GM19099 (cell line): Measurements from ENCODE around the gene LDLRAD4.

Experiments used
- POLR2A ChIP-seq: IDR thresholded peaks from 3 replicates; pipeline ENCODE4 v1.6.1; 2011; ENCODE audit warnings: low read depth; ENCODE audit not compliant: insufficient read length; ENCODE audit errors: extremely low read depth

LDLRAD4 gene

DNA sequence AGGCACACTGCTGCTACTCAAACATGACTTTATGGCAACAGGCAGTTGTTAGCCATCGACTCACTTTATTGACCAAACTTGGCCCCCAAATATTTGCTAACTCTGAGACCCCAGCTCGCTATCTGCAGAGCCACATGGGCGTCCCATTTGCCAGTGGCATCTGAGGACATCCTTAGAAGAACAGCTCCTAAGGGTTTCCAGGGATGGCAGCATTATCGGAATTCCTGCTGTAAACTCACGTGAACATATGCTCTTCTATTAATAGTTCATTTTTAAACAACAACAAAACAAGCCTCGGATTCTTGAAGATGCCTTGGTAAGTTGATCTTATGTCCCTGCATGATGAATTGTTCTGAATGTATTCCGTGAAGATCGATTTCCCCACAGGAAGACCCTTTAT, 181.0 kb downstream of the LDLRAD4 start:
- TF ChIP-seq POLR2A, result no peak

DNA sequence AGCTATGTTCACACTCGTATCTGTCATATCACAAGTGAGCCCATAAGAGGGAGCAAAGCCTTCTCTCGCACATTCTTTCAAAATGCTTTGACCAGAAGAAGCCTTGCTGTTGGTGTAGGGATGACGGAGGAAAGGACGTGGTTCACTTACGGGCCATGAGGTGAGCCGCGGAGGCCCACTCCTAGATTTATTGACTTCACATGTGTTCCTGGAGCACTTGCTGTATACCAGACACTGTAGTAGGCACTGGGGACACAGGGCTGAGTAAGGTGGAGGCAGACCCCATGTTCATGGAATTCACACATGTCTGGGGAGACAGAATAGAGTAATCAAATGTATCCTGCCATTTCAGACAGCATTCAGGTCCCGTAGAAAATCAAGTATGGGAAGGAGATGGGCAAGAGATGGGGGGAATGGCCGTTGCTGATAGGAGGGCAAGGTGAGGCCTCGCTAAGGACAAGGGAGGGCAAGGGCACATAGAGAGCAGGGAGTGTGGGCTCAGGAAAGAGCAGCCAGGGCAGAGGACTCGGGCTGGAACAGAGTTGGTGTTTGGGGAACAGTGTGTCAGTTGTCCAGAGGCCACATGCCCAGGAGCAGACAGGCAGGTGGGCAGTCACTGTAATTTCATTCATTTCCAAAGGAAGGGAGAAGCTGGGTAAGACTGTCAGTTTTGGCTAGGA, 182.2 kb downstream of the LDLRAD4 start:
- no peak for TF ChIP-seq POLR2A

DNA sequence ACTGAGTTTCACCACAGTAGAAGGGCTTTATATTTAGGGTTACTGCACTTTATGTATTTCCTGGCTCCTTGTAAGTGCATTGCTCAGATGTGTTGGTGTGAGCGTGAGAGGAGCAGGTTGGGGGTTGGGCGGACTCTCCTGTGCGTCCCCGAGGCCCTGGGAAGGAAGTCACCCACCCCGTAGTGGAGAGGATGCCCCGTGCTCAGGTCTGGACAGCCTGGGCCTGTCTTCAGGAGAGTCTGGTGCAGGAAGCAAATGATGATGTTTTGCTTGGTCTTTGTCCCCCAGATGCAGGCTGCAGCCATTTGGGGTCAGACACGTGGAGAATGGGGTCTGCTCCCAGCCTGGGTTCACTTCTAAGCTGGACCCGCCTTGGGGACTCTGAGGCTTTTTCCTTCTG, 182.8 kb downstream of the LDLRAD4 start:
- no peak for TF ChIP-seq POLR2A

DNA sequence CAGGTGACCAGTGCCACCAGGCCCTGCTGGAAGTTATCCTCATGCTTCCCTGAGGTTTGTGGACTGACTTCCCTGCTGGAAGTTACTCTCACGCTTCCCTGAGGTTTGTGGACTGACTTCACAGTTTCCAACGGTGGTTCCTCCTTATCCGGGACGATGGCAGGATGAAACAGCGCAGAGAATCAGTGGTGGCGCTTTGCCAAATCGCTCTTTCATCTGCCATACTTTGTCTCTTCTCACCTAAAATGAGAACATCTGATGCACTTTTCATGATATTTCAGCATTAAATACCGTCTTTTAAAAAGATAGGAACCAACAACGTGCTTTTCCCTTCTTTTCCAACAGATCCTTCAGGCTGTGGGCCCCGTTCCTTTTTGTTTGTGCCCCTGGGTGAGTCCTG, 183.3 kb downstream of the LDLRAD4 start:
- TF ChIP-seq POLR2A, result no peak

DNA sequence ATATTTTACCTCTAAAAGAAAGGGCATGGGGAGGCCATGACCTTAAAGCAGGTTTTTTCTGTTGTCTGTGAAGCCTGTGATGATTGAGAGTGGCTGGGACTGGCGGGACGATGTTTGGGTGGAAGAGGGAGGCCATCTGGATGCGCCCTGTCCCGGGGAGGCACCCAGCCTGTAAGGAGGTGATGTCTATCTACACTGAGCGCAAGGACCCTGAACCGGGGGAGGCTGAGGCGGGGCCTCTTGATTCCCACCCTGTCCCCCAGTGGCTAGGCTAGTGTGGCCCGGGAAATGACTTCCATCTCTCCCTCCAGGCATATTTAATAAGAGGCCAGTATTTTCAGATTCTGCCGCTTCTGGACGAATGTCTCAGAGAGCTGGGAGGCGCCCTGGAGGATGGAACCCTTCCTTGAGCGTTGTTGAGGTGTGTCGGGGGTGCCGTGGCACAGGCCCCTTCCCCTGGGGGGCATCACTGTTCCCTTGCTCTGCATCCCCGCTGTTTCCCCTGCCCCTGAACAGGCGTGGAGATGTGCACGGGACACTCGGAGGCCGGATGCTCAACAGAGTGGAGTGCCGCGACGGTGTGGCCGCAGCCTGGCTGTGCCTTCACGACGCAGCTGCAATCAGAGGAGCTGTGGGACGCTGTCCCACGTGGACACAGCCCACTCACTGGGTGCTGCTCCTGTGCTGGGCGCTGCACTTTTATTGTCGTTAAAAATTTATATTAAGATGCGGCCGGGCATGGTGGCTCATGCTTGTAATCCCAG, 185.4 kb downstream of the LDLRAD4 start:
- TF ChIP-seq POLR2A, result no peak

DNA sequence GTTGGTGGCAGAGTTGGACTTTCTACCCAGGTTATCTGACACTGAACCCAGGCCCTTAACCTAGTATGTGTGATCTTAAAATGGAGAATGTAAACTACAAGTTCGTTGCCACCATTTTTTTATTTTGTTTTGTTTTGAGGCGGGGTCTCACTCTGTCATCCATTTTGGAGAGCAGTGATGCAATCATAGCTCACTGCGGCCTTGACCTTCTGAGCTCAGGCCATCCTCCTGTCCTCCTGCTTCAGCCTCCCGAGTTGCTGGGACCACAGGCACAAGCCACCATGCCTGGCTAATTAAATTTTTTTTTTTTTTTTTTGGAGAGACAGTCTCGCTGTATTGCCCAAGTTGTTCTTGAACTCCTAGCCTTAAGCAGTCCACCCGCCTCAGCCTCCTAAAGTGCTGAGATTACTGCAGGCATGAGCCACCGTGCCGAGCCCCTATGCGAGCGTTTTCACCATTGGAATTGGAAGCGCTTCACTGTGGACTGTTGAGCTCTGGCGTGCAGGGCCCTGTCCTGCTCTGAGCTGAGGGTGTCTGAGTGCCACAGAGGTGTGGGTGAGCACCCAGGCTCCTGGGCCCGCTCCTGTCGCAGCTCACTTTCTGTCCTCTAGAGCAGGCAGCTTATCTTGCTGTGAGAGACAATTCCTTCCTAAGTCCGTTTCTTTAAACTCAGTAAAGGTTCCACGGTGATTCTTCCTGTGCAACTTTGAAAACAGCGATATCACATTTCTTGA, 186.9 kb downstream of the LDLRAD4 start:
- TF ChIP-seq POLR2A, result no peak

DNA sequence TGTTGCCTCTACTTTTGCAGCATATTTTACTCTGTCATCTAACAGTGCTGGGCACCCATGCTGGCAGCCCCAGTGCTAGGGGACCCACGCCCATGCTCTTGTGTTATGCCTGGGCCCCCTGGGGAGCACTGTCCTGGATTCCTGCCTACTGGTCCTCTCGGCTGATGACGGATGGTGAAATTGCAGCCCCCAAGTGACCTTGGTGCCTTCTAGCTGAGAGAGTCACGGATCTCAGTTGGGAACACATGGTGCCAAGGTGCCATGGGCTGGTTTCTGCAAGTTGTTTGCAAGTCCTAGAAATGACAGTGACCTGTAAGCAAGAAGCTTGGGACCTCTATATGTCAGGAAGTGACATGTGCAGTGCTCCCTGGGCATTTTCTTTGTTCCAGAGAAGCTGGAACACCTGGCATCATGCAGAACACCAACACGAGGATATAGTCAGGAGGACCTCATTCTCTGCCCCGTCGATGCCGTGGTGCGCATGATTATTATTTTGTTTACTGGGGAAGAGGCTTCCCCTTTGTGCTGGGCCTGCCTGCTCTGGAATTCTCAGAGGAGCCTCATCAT, 187.6 kb downstream of the LDLRAD4 start:
- no peak for TF ChIP-seq POLR2A

DNA sequence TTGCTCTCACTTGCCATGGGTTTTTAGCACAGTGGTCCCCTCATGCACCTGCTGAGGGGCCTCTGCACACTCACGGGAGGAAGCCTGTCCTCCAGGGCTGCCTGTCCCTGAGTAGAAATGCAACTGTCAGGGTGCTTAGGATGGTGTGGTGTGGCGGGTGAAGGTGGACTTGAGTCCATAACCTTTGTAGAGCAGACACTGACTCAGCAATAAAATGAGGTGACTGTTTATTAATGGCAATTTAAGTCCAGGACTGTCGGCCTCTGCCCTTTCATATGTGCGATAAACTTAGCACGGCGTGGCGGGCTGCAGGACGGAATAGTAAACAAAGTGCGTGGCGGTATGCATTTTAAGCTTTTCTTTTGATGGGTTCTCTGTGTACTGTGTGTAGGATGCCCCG, 188.2 kb downstream of the LDLRAD4 start:
- no peak for TF ChIP-seq POLR2A

DNA sequence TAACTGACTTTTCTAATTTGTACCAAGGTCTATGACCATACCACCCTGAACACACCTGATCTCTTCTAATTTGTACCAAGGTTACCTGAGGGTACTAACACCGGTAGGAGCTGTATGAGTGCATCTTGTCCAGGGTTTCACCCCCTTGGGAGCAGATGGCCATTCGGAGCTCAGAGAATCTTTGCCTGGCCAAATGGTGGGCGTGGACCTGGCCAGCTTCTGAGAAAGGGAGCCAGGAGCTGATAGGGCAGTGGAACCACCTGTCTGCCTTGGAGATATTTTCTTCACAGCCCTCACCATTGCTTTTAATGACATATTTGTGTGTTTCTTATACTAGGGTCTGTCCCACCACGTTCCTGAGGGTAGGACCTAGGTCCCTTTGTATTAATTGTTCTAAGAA, 188.9 kb downstream of the LDLRAD4 start:
- no peak for TF ChIP-seq POLR2A

DNA sequence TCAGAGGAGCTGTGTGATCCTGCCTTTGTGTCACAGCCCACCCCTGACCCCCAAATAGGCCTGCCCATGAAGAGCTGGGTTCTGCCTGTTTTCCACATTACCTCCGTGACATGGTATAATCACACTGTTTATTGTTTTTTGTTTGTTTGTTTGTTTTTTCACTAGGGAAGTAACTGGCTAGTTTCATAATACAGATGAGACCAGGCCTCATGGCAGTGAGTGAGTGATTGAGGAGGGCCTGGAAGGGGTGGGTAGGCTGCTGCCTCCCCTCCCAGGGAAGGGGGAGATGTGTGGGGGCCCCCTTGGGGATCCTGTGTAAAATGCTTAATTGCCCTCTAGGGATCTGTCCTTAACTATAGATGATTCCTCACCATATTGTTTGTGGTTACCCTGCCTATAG, 190.5 kb downstream of the LDLRAD4 start:
- no peak for TF ChIP-seq POLR2A

DNA sequence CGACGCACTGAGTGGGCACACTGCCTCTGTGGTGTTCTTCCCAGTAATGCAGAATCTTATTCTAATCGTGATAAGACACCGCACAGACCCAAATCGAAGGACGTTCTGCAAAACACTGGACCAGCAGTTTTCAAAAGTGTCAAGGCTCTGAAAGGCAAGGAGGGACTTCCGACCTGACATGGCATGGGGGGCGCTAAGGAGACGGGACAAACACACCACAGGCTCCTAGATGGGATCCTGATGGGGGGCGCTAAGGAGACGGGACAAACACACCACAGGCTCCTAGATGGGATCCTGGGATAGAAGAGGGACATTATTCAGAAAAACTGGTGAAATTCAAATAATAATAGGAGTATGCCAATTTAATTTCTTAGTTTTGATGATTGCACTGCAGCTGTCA, 191.4 kb downstream of the LDLRAD4 start:
- no peak for TF ChIP-seq POLR2A

DNA sequence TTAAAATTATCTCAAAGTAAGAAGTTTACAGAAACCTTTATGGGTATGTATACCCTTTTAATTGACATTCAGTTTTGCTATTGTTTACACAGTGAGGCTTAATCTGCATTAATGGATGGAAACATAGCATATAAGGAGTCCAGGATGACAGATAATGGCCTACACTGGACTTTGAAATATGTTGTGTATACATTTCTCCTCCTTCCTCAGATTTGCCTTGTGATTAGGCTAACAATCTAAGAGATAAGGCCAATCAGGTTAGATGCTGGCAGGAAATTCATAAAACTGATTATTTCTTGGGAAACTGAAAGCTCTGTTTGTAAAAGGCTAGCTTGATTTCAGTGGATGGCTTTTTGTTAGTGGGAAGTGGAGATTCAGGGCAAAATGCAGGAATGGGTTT, 191.9 kb downstream of the LDLRAD4 start:
- TF ChIP-seq POLR2A, result no peak

DNA sequence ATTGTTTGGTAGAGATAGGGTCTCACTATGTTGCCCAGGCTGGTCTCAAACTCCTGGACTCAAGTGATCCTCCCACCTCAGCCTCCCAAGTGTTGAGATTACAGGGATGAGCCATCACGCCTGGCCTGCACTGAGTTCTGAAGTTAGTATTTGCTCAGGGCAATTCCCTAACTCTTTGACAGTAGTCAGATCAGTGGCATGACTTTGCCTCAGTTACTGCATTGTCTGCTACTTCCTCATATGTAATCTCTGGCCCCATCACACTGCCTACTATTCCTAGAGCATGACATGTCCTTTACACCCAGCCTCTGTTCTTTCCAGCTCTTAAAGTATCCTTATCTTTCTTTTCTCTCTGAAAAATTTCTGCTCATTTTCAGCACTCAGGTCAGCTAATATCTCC, 193.5 kb downstream of the LDLRAD4 start:
- no peak for TF ChIP-seq POLR2A

DNA sequence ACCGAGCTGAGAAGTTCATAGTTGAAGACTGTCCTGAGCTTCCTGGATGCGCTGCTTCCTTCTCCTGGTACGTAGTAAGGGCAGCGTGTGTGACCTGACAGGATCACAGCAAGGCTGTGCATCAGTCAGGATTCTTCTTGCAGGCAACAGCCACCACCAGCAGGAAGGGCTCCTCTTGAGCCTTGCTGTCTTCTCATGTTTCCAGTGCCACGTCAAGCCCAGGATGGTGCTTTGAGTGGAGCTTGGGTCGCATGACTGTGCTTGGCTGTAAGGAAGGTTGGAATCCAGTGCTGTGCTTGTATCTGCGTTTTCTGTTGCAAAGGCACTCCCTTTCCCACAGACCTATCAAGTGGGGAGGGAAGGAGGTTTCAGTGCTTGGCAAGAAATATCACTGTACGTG, 194.3 kb downstream of the LDLRAD4 start:
- no peak for TF ChIP-seq POLR2A

DNA sequence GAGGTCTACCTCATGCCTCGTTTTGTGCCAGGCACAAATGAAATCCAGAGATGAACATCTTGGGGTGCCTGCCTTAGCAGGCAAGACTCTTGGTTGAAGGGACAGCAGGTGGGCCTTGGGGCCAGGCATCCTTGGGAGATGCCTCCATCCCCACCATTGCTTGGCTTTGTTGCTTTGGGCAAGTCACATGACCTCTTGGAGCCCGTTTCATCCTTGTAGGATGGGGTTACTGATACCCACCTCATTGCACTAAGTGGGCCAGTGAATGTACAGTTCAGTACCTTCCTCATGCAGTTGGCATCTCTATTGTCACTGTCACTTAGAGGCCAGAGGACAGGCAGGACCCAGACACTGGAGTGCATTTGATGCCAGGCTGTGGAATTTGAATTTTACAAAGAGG, 195.5 kb downstream of the LDLRAD4 start:
- TF ChIP-seq POLR2A, result no peak

DNA sequence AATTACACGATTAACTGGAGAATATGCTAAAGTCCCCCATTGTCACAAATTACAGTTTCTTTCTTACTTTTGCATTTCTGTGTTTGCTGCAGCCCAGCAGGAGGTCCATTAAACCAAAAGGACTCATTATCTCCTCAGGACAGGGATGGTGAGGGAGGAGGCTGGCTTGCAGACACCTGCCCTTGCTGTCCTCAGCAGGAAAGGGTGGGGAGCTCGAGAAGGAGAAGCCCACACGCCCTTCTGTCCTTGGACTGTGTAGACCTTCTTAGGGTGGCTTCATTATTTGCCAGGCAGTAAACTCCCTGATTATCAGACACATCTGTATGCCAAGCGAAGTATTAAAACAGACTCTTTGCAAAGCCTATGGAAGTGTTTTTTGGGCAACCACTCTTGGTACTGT, 196.0 kb downstream of the LDLRAD4 start:
- TF ChIP-seq POLR2A, result no peak

DNA sequence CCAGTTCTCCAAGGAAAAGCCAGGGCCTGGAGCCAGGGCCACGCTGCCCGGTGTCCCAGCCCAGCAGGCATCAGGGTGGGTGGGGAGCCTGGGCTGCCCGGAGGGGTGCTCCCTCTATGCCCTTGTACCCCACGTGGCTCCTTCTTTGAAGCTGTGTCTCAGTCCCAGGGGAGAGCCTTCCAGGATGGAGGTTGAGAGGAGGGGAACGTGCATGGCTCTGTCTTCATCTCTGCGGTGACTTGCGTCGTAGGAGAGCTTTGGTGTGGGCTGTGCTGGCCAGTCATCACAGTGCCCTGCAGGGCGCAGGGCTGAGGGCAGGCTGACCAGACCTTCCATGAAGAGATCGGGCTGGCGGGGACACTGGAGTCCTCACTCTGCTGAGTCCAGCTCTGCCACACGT, 197.2 kb downstream of the LDLRAD4 start:
- no peak for TF ChIP-seq POLR2A

DNA sequence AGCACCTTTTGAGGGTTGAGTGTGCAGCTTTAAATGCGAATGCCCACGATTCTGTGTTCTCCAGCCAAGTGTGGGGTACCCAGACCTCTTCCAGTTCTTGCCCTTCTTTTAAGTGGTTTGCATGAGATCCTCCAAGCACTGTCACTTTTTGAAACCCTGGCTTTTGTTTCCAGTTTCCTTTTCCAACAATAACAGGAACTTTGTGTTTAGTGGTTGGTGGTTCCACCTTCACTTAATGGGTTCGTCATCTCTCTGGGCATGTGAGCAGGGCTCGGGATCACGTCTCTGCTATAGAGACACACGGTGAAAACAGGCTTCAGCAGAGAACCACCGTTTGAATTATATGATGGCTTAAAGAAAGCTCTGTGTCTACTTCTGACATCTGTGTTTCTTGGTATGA, 197.6 kb downstream of the LDLRAD4 start:
- TF ChIP-seq POLR2A, result no peak
